Right renal cortex interstitium (tissue), 3 donors: ENCODE results near the gene FSD1. TPM values are rescaled to one million over a fixed set of nuclear protein-coding genes. Genes with fewer than 3 reads are reported as not detected.
"Not testable (repeated sequence)": the region's sequence is repeated elsewhere in the genome, so short reads cannot be mapped to it uniquely, and the experiment has no call there.

Source experiments
- DNase-seq, 3 donors: peaks; one replicate each; pipeline ENCODE4 v3.0.0-alpha.2; 2013; ENCODE audit warnings: low read depth in 3 of 3, low spot score in 2 of 3
- polyA plus RNA-seq, 3 donors: library from polyadenylated mRNA; unstranded; fragments of 120-200 nt; gene quantifications; one replicate each; pipeline ENCODE4 v1.2.1, GENCODE V29; 2013; ENCODE audit not compliant: insufficient read length in 3 of 3

FSD1 gene
- polyA plus RNA-seq, result 1 to 10 TPM; 4.3 to 5.4 (median 5.0) TPM

DNA sequence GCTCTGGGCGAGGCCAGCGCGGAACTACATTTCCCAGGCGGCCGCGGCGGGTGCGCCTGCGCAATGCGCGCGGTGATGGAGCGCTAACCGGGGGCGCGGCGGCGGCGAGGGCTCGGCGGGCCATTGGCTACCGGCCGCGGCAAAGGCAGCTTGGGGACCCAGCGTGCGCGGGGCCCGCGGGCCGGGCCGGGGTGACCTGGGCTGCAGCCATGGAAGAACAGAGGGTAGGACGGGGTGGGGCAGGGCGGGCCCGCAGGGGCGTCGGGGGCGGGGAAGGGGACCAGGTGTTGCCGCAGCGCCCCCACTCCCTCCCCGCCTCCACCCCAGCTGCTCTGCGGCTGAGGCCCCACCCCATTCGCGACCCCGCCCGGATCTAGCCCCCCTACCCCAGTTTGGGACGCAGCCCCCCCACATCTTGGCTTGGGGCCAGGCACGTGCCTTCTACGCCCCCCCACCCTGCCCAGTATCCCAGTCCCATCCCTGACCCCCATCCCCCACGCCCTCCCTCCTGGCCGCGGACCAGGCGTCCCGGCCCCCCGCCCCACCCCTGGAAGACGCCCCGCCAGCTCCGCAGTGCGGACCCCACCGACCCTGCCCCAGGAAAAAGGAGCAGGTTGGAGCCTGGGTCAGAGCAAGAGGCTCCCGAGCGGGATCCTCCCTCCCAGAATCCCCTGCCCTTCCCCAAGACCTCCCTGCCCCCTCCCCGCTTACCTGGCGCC is at the start of gene FSD1:
TSS of gene FSD1 (plus strand) at position 61 of the 719 bp plus-strand sequence. CDS start at position 210, 149 bp downstream.
- DNase-seq, result no peak

- no peak for DNase-seq
These were observed 47.8 kb upstream of the FSD1 start for GRCh38 chr19:4256563-4256962.

DNA sequence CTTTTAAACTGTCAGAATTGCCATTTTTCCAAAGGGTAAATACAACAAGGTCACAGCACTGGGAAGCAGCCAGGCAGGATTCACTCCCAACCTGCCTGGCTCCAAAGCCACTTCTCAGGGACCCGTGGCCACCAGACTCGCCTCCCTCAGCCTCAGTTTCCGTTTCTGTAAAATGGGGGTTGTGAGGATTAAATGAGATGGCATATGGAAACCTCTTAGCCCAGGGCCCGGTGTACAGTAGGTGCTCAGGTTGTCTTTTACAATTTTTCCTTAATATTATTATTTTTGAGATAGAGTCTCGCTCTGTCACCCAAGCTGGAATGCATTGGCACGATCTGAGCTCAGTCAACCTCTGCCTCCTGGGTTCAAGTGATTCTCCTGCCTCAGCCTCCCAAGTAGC is 47.4 kb upstream of the FSD1 start:
- DNase-seq, result no peak

DNA sequence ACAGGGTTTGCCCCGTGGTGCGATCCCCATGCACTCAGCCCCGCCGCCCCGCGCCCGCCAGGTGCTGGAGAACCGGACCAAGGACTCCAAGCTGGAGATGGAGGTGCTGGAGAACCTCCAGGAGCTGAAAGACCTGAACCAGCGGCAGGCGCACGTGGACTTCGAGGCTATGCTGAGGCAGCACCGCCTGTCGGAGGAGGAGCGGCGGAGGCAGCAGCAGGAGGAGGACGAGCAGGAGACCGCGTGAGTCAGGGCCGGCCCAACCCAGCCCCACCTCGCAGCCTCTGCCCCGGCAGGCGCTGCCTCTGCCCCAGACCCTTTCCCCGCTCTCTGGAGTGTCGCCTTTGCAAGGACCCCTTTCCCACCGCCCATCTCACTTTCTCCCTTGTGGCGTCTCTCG is 46.2 kb upstream of the FSD1 start:
- no peak for DNase-seq

DNA sequence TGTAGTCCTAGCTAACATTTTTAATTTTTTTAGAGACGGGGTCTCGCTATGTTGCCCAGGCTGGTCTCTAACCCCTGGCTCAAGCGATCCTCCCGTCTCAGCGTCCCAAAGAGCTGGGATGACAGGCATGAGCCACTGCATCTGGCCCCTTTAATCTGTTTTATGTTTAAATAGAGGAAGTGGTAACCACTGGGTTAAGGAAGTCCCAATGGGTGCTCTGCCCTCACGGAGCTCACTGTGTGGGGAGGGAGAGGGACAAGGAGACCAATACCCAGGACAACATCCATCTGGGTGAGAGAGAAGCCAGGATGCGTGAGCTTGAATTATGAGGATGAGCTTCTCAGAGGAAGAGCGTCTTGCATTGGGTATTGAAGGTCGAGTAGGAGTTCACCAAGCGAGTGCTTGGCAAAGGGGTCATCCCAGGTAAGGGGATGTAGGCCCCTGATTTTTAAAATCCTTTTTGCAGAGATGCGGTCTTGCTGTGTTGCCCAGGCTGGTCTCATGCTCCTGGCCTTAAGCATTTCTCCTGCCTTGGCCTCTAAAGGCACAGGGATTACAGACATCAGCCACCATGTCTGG is 43.7 kb upstream of the FSD1 start:
- no peak for DNase-seq

DNA sequence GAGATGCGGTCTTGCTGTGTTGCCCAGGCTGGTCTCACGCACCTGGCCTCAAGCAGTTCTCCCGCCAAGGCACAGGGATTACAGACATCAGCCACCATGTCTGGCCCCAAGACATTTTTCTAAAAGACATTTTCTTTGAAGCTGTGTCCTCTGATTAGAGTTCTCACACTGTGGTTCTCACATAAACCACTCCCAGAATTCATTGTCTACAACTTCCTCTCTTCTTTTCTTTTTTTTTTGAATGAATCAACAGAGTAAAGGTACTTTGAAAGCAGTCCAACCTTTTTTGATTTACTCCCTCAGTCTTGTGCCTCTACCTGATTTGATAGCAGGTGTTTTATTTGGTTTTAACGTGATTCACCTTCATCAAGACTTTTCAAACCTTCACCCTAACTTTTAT is 39.6 kb upstream of the FSD1 start:
- no peak for DNase-seq

- DNase-seq, result no peak
These were observed 38.0 kb upstream of the FSD1 start for GRCh38 chr19:4266253-4267000.

GRCh38 chr19:4267101-4267900 is 37.1 kb upstream of the FSD1 start:
- DNase-seq, result no peak

GRCh38 chr19:4267901-4268815 is 36.2 kb upstream of the FSD1 start:
- DNase-seq, result no peak

GRCh38 chr19:4268816-4269430 is 35.5 kb upstream of the FSD1 start:
- DNase-seq, result no peak

- DNase-seq, result no peak
These were observed 31.5 kb upstream of the FSD1 start for GRCh38 chr19:4272894-4273293.

DNA sequence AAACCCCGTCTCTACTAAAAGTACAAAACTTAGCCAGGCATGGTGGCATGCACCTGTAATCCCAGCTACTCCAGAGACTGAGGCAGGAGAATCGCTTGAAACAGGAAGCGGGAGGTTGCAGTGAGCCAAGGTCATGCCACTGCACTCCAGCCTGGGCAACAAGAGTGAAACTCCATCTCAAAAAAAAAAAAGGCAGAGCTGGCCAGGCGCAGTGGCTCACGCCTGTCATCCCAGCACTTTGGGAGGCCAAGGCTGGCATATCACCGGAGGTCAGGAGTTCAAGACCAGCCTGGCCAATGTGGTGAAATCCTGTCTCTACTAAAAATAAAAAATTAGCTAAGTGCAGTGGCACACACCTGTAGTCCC is 30.1 kb upstream of the FSD1 start:
- DNase-seq, result not testable (repeated sequence)

- no peak for DNase-seq
These were observed 27.2 kb upstream of the FSD1 start for GRCh38 chr19:4277191-4277696.

GRCh38 chr19:4278010-4278409 is 26.4 kb upstream of the FSD1 start:
- no peak for DNase-seq

GRCh38 chr19:4278419-4279266 is 25.8 kb upstream of the FSD1 start, which contains the start of gene SHD:
Gene SHD, plus strand, starts transcription at chr19:4279266. Its CDS starts 798 bp downstream, at chr19:4280064.
- DNase-seq, result no peak

DNA sequence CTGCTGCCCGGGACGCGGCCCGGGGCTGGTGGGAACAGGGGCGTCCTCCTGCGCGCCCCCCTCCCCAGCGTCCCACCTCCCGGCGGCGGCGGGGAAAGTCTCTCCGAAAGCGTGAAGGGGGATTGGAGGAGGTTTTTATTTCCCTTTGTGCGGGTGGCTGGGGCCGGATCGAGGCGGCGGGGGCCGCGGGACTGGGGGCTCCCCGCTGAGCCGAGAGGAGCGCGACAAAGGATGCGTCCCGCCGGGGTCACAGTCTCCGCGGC is 25.2 kb upstream of the FSD1 start:
- no peak for DNase-seq

- no peak for DNase-seq
These were observed 24.6 kb upstream of the FSD1 start for GRCh38 chr19:4279530-4280422.
